CD4-positive, alpha-beta T cell (primary cell): Measurements from ENCODE around the gene RNF126. TPM values are rescaled to one million over a fixed set of nuclear protein-coding genes. Genes with fewer than 3 reads are reported as not detected.

ENCODE experiments used
- ATAC-seq: fragments of 200-7000 bp; cut with Tn5 transposase; one replicate; pipeline ENCODE4 v1.10.0; 2022; ENCODE audit warnings: mild to moderate bottlenecking; ENCODE audit not compliant: poor library complexity
- CTCF ChIA-PET: fragments of 350-600 bp; sonication (Branson Sonifier 250); formaldehyde crosslinking; loops from one replicate; lab custom pipeline; 2021; ENCODE audit warnings: antibody characterized with exemption, inconsistent platforms; lab: Charles Lee
- POLR2A ChIA-PET: fragments of 350-600 bp; sonication (Branson Sonifier 250); formaldehyde crosslinking; loops from one replicate; lab custom pipeline; 2021; ENCODE audit warnings: antibody characterized with exemption, inconsistent platforms; lab: Charles Lee
- DNase-seq, 14 experiments: peaks; one replicate each; pipeline ENCODE4 v3.0.0-alpha.2; 2013 to 2020; ENCODE audit warnings: mixed read lengths in 2 of 14
- H3K27ac ChIP-seq, 2 donors: one replicate each; pipeline versions ENCODE4 v1.5.1 to v1.7.0; 2013; ENCODE audit warnings: low read length in 2 of 2, low read depth in 1 of 2, mild to moderate bottlenecking in 1 of 2
- H3K27me3 ChIP-seq, 2 experiments: 1 replicate in 1 of 2; 2 replicates in 1 of 2; pipeline versions ENCODE4 v1.6.1 to v1.7.0; 2013; ENCODE audit warnings: low read length in 2 of 2, control low read depth in 1 of 2, mild to moderate bottlenecking in 1 of 2, moderate library complexity in 1 of 2; ENCODE audit not compliant: insufficient read depth in 2 of 2, control insufficient read depth in 1 of 2
- H3K36me3 ChIP-seq: one replicate; pipeline ENCODE4 v1.6.1; 2013; ENCODE audit warnings: low read length, control low read depth; ENCODE audit not compliant: insufficient read depth
- H3K4me1 ChIP-seq: one replicate; pipeline ENCODE4 v1.6.1; 2013; ENCODE audit warnings: low read length, control low read depth; ENCODE audit not compliant: insufficient read depth
- H3K4me3 ChIP-seq: one replicate; pipeline ENCODE4 v1.5.1; 2013; ENCODE audit warnings: mild to moderate bottlenecking, low read length, moderate library complexity
- H3K9me3 ChIP-seq, 2 experiments: 1 replicate in 1 of 2; 2 replicates in 1 of 2; pipeline versions ENCODE4 v1.6.1 to v1.7.0; 2013; ENCODE audit warnings: low read length in 2 of 2, mild to moderate bottlenecking in 2 of 2, control low read depth in 1 of 2, moderate library complexity in 1 of 2; ENCODE audit not compliant: control insufficient read depth in 1 of 2, insufficient read depth in 1 of 2
- H3K27ac Mint-ChIP-seq: one replicate; pipeline ENCODE4 v1.8.0; 2020; ENCODE audit warnings: mixed read lengths
- H3K27me3 Mint-ChIP-seq: one replicate; pipeline ENCODE4 v1.8.0; 2021; ENCODE audit warnings: mixed read lengths
- H3K36me3 Mint-ChIP-seq: one replicate; pipeline ENCODE4 v1.8.0; 2021; ENCODE audit warnings: low read depth, mixed read lengths
- H3K4me1 Mint-ChIP-seq: one replicate; pipeline ENCODE4 v1.8.0; 2021; ENCODE audit warnings: low read depth, mixed read lengths
- H3K4me3 Mint-ChIP-seq: one replicate; pipeline ENCODE4 v1.8.0; 2020; ENCODE audit warnings: mild to moderate bottlenecking, mixed read lengths
- H3K9me3 Mint-ChIP-seq: one replicate; pipeline ENCODE4 v1.8.0; 2020; ENCODE audit warnings: mixed read lengths
- intact Hi-C, 2 experiments: fragments of 100-400 bp; cut with DNase I in 1 of 2; cut with micrococcal nuclease in 1 of 2; formaldehyde crosslinking; loops; one replicate each; pipeline versions ENCODE4 v1.15.1 to v1.9.0; 2023 to 2025; cut with DNase I, micrococcal nuclease
- total RNA-seq, 174 experiments: library from RNA in 2 of 174; stranded (reverse) in 2 of 174; gene quantifications; one replicate each; pipeline ENCODE4 v1.2.3 and lab custom pipeline; 2021 to 2026
- TF ChIP-seq, protein P1 (sequence below): fragments of 200-600 bp; IDR thresholded peaks from one replicate; pipeline ENCODE4 v1.8.0; 2022; ENCODE audit warnings: antibody characterized with exemption, mild to moderate bottlenecking

The RNF126 gene
- total RNA-seq, 2 experiments from 2014 or later, result 112 to 119 TPM

DNA sequence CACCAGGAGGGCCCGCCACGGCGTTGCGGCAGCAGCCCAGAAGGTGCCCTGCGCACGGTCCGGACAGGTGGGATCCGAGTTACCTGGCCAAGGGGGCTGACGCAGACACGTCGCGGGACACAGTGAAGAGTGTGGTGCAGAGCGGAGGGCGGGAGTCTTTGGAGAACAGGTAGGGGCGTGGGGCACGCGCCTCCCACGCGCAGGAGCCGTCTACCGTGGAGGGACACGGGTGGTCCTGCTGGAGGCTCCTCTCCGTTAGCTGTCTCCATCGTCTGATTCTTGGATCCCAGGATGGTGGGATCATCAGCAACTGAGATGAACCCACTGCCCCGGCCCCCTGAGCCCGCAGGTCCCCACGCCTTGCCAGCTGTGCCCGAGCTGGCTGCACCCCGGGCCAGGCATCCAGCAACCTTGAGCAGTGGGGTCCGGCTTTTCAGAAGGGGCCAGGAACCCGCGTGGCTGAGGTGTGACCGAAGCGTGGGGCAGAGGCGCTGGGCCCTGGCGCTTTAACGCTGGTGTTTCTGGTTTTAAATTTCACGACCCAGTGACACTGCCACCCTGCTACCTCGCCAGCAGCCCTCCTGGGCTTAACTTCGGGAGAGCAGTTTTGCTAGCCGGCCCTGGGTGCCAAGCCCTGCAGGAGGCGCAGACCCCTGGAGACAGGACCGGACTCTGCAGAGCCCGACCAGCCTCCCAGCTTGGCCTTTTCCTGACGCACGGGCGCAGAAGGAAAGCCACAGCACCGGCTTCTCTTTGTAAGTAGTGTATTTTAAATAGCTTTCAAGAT is 16.0 kb downstream of the RNF126 start:
- intact Hi-C loops, result no loop called here
- peak in 1 of 14 experiments; percentile 33 for DNase-seq
- Histone ChIP-seq H3K36me3 (peaks cover 51% of the 10 kb centered on the region), H3K27me3 (no peaks in the 10 kb centered on the region), H3K27ac (no peak overlapping the region), H3K4me1 (no peaks in the 10 kb centered on the region), H3K4me3 (no peak overlapping the region), H3K9me3 (no peaks in the 10 kb centered on the region)
- TF ChIP-seq, protein P1, sequence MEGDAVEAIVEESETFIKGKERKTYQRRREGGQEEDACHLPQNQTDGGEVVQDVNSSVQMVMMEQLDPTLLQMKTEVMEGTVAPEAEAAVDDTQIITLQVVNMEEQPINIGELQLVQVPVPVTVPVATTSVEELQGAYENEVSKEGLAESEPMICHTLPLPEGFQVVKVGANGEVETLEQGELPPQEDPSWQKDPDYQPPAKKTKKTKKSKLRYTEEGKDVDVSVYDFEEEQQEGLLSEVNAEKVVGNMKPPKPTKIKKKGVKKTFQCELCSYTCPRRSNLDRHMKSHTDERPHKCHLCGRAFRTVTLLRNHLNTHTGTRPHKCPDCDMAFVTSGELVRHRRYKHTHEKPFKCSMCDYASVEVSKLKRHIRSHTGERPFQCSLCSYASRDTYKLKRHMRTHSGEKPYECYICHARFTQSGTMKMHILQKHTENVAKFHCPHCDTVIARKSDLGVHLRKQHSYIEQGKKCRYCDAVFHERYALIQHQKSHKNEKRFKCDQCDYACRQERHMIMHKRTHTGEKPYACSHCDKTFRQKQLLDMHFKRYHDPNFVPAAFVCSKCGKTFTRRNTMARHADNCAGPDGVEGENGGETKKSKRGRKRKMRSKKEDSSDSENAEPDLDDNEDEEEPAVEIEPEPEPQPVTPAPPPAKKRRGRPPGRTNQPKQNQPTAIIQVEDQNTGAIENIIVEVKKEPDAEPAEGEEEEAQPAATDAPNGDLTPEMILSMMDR, result no peak
- ChIA-PET POLR2A (interaction anchor here (1.2 kb wide), 1 partner anchor 10 kb away, joined by 5 read pairs; no protein-coding TSS in a partner anchor), CTCF (interaction anchor here (0.9 kb wide), 1 partner anchor 20 kb away, joined by 3 read pairs; no protein-coding TSS in a partner anchor)
- no peak overlapping the region for H3K27ac Mint-ChIP-seq
- no peaks in the 10 kb centered on the region for H3K4me1 Mint-ChIP-seq
- no peak overlapping the region for H3K4me3 Mint-ChIP-seq
- peaks cover 29% of the 10 kb centered on the region for H3K36me3 Mint-ChIP-seq
- H3K9me3 Mint-ChIP-seq, result no peaks in the 10 kb centered on the region
- H3K27me3 Mint-ChIP-seq, result no peaks in the 10 kb centered on the region
- ATAC-seq, result no peak

DNA sequence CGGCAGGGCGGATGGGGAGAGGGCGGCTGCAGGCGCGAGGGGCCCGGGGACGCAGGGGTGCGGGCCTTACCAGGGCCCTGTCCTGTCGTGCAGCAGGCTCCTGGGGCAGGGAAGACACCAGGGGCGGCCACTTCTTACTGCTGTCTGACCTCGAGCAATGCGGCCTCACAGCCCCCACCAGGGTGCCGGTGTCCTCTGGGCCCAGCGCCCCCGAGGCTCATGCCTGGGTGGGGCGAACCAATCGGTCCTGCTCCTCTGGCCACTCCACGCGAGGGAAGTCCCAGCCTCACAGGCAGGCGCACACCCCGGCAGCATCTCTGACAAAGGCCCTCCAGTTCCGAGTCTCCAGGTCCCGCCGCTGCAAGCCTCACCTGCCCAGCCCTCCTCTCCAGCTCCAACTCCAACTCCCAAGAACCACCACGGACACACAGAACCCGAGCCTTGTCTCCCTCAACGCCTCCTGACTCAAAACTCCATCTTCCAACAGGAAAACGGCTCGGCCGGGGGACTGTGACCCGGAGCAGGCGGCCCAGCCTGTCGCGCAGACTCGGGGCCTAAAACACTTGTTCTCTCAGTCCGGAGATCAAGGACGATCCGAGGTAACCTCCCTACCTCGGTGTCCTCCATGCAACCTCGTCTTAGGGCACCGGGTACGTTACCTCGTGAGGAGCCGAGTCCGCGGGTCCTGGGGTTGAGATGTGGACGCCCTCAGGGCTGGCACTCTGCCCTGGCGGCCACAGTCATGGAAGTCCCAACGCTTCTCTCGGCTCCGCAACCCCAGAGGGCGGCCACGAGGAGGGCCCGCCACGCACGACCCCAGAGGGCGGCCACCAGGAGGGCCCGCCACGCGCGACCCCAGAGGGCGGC is 16.9 kb downstream of the RNF126 start:
- Mint-ChIP-seq H3K27ac (no peak overlapping the region), H3K36me3 (peaks cover 29% of the 10 kb centered on the region), H3K4me3 (no peak overlapping the region), H3K27me3 (no peaks in the 10 kb centered on the region), H3K4me1 (no peaks in the 10 kb centered on the region), H3K9me3 (no peaks in the 10 kb centered on the region)
- ATAC-seq (no peak), DNase-seq (peak in 1 of 14 experiments; percentile 32)
- CTCF ChIA-PET, result interaction anchor here (0.9 kb wide), 1 partner anchor 19 kb away, joined by 3 read pairs; no protein-coding TSS in a partner anchor
- H3K4me1 ChIP-seq, result no peaks in the 10 kb centered on the region
- H3K9me3 ChIP-seq, result no peaks in the 10 kb centered on the region
- TF ChIP-seq, protein P1, result no peak
- H3K27me3 ChIP-seq, result no peaks in the 10 kb centered on the region
- no peak overlapping the region for H3K27ac ChIP-seq
- peaks cover 43% of the 10 kb centered on the region for H3K36me3 ChIP-seq
- H3K4me3 ChIP-seq, result no peak overlapping the region
- POLR2A ChIA-PET, result no interaction called here
- intact Hi-C loops, result no loop called here

DNA sequence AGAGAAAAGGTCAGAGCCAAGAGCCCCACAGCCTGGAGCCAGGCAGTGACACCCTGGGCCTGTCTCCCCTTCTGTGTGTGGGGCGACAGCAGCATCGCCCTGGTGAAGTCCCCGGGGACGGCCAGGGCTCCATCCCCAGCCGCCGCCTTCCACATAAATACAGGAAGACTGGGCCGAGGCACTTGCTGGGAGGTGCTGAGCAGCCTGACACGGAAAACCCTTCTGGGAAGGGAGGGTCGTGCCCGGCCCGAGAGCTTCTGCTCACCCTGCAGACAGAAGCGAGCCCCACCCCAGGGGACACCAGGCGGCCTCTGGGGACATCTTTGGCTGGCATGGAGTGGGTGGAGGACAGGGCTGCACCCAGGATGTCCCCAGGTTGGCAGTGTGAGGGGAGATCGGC is 18.2 kb downstream of the RNF126 start:
- CTCF ChIA-PET, result interaction anchor here (0.7 kb wide), 1 partner anchor 10 kb away, joined by 3 read pairs; no protein-coding TSS in a partner anchor

More for the DNA sequence above, 18.2 kb downstream of the RNF126 start:
- Histone ChIP-seq H3K36me3 (peaks cover 32% of the 10 kb centered on the region), H3K9me3 (no peaks in the 10 kb centered on the region), H3K27ac (no peak overlapping the region), H3K4me1 (peaks cover 9% of the 10 kb centered on the region), H3K27me3 (no peaks in the 10 kb centered on the region), H3K4me3 (no peak overlapping the region)
- TF ChIP-seq, protein P1, result no peak
- DNase-seq, result no peak
- no peak overlapping the region for H3K4me3 Mint-ChIP-seq
- H3K9me3 Mint-ChIP-seq, result no peaks in the 10 kb centered on the region
- no peak overlapping the region for H3K27ac Mint-ChIP-seq
- no peaks in the 10 kb centered on the region for H3K27me3 Mint-ChIP-seq
- POLR2A ChIA-PET, result no interaction called here
- intact Hi-C loops, result no loop called here
- peaks cover 24% of the 10 kb centered on the region for H3K36me3 Mint-ChIP-seq
- ATAC-seq, result no peak
- no peaks in the 10 kb centered on the region for H3K4me1 Mint-ChIP-seq
